Measurements from ENCODE around the gene POLDIP3. TPM values are rescaled to one million over a fixed set of nuclear protein-coding genes. Genes with fewer than 3 reads are reported as not detected.

Gene POLDIP3
- total RNA-seq, 1 experiment from 2014 or later = 67.6 TPM

GRCh38 chr22:42585096-42585495 lies 29.6 kb downstream of the POLDIP3 start:
- BruUV-seq (replicated peaks) = no TSS peak
- H3K9me3 ChIP-seq (ENCODE audit: control insufficient read depth in 1 of 2, insufficient read depth in 1 of 2, low read depth in 1 of 2, low read length in 2 of 2) = no peaks in the 10 kb centered on the region
- no peak overlapping the region for H3K4me3 ChIP-seq (replicated peaks in 1 of 2; ENCODE audit: low read depth in 1 of 2, low read length in 2 of 2)
- POLR2A ChIA-PET = interaction anchor here (1.3 kb wide), 1 partner anchor 30 kb away, joined by 4 read pairs; the partner anchor contains the start of gene POLDIP3
- peaks cover 36 to 47% of the 10 kb centered on the region in 2 experiments; a peak in 3 of 4 replicates for H3K36me3 ChIP-seq (ENCODE audit: control insufficient read depth in 1 of 2, insufficient read depth in 2 of 2, low read length in 2 of 2)
- CTCF ChIA-PET = no interaction called here
- H3K27me3 ChIP-seq (ENCODE audit: insufficient read depth, low read length) = no peaks in the 10 kb centered on the region
- no peak overlapping the region for H3K9ac ChIP-seq (ENCODE audit: low read length)
- no peak overlapping the region for H3K4me2 ChIP-seq (ENCODE audit: low read length)
- RAD21 ChIA-PET (ENCODE audit: low non-redundant PET in 1 of 2, low total read pairs in 2 of 2, uncharacterized antibody in 2 of 2, unreplicated experiment in 2 of 2) = interaction anchor here in 1 of 2 experiments (0.7 kb wide), 1 partner anchor 65 kb away, joined by 5 read pairs; no protein-coding TSS in a partner anchor
- no peak for ATAC-seq
- no peak for DNase-seq (ENCODE audit: low read depth, low spot score)
- no peak for TF ChIP-seq SIN3A (IDR thresholded peaks at IDR 0.05; ENCODE audit: low read depth)
- TF ChIP-seq RAD21 (IDR thresholded peaks at IDR 0.05; ENCODE audit: low read depth) = no peak
- TF ChIP-seq MAX (IDR thresholded peaks at IDR 0.05) = no peak
- no peak for TF ChIP-seq SRF (IDR thresholded peaks at IDR 0.05; ENCODE audit: low read depth)
- no peak for TF ChIP-seq REST (IDR thresholded peaks at IDR 0.05; ENCODE audit: low read depth)
- TF ChIP-seq EZH2phosphoT487 (IDR thresholded peaks at IDR 0.05; ENCODE audit: borderline replicate concordance) = no peak
- no peak for TF ChIP-seq YY1 (IDR thresholded peaks at IDR 0.05; ENCODE audit: extremely low read depth, insufficient replicate concordance, low read depth, low read length)
- no peak for TF ChIP-seq SP1 (IDR thresholded peaks at IDR 0.05; ENCODE audit: low read depth)
- TF ChIP-seq ZFX (IDR thresholded peaks at IDR 0.05) = no peak
- TF ChIP-seq POLR2AphosphoS5 (IDR thresholded peaks at IDR 0.05; ENCODE audit: low read depth, low read length) = no peak
- TF ChIP-seq ZNF274 (IDR thresholded peaks at IDR 0.05; ENCODE audit: low read depth, low read length) = no peak
- H3K4me1 ChIP-seq (ENCODE audit: control insufficient read depth in 1 of 2, insufficient read depth in 2 of 2, low read length in 2 of 2) = peaks cover 3 to 10% of the 10 kb centered on the region in 2 experiments
- peaks cover 28% of the 10 kb centered on the region for H3K79me2 ChIP-seq (ENCODE audit: insufficient read depth, low read length)
- no peak overlapping the region for H2AFZ ChIP-seq (ENCODE audit: low read depth, low read length, poor library complexity, severe bottlenecking)
- no peak overlapping the region for H3K27ac ChIP-seq (ENCODE audit: low read depth, low read length)
- no peaks in the 10 kb centered on the region for H4K20me1 ChIP-seq (ENCODE audit: insufficient read depth)
- H3K9me2 ChIP-seq (ENCODE audit: insufficient read depth) = no peaks in the 10 kb centered on the region
- intact Hi-C loops (cut with micrococcal nuclease) = no loop called here
